SK-N-SH (cell line): ENCODE data around the gene HSPB7. TPM values are rescaled to one million over a fixed set of nuclear protein-coding genes. Genes with fewer than 3 reads are reported as not detected.
"Not testable (repeated sequence)": the region's sequence is repeated elsewhere in the genome, so short reads cannot be mapped to it uniquely, and the experiment has no call there.

Experiments
- CTCF ChIA-PET: fragments of 300-600, 350-600 bp; formaldehyde crosslinking; extraction: SDS; loops from one replicate; lab custom pipeline; 2021; lab: Yijun Ruan, JAX
- POLR2A ChIA-PET: fragments of 350-600 bp; sonication (Branson Sonifier 250); formaldehyde crosslinking; extraction: SDS; loops from one replicate; lab custom pipeline; 2020; ENCODE audit warnings: antibody characterized with exemption, inconsistent platforms; lab: Yijun Ruan, JAX
- DNase-seq: peaks from one replicate; pipeline ENCODE4 v3.0.0; 2012
- H2AFZ ChIP-seq: fragments of 200-600 bp; sonication (generic); 2 replicates; pipeline ENCODE4 v1.8.1; 2016; ENCODE audit warnings: antibody characterized with exemption, mild to moderate bottlenecking, low read depth
- H3F3A ChIP-seq: fragments of 200-600 bp; sonication (generic); replicated peaks from 2 replicates; pipeline ENCODE3; 2016; ENCODE audit warnings: antibody characterized with exemption, mild to moderate bottlenecking; ENCODE audit not compliant: insufficient read depth
- H3K27ac ChIP-seq, 2 experiments: fragments of 200-500 bp in 1 of 2; fragments of 200-600 bp in 1 of 2; sonication (Bioruptor generic) in 1 of 2; sonication (generic), shearing (Covaris generic) in 1 of 2; 2 replicates each; pipeline versions ENCODE4 v1.5.1 to v1.6.1; 2014 to 2016; ENCODE audit warnings: low read depth in 2 of 2, inconsistent platforms in 1 of 2, low read length in 1 of 2, mild to moderate bottlenecking in 1 of 2, mixed read lengths in 1 of 2
- H3K27me3 ChIP-seq: fragments of 200-600 bp; sonication (generic), shearing (Covaris generic); 2 replicates; pipeline ENCODE4 v1.6.1; 2016; ENCODE audit warnings: mixed run types; ENCODE audit not compliant: insufficient read depth
- H3K36me3 ChIP-seq, 2 experiments: fragments of 200-500 bp in 1 of 2; fragments of 200-600 bp in 1 of 2; sonication (Bioruptor generic) in 1 of 2; sonication (generic) in 1 of 2; replicated peaks in 1 of 2; 2 replicates each; pipeline versions ENCODE3 to v1.5.1; 2014 to 2016; ENCODE audit warnings: low read length in 1 of 2, mild to moderate bottlenecking in 1 of 2; ENCODE audit not compliant: insufficient read depth in 2 of 2, control insufficient read depth in 1 of 2
- H3K4me1 ChIP-seq, 2 experiments: fragments of 200-500 bp in 1 of 2; fragments of 200-600 bp in 1 of 2; sonication (Bioruptor generic) in 1 of 2; sonication (generic), shearing (Covaris generic) in 1 of 2; 2 replicates each; pipeline versions ENCODE4 v1.5.1 to v1.6.1; 2014 to 2016; ENCODE audit warnings: low read depth in 1 of 2, low read length in 1 of 2, mixed run types in 1 of 2; ENCODE audit not compliant: insufficient read depth in 2 of 2, control insufficient read depth in 1 of 2
- H3K4me2 ChIP-seq: fragments of 200-600 bp; sonication (generic), shearing (Covaris generic); 2 replicates; pipeline ENCODE4 v1.6.1; 2017; ENCODE audit warnings: mixed run types
- H3K4me3 ChIP-seq, 2 experiments: fragments of 200-500 bp in 1 of 2; fragments of 200-600 bp in 1 of 2; sonication (Bioruptor generic) in 1 of 2; sonication (generic), shearing (Covaris generic) in 1 of 2; 2 replicates each; pipeline versions ENCODE4 v1.5.1 to v1.8.1; 2014 to 2016; ENCODE audit warnings: low read depth in 2 of 2, inconsistent platforms in 1 of 2, low read length in 1 of 2, mild to moderate bottlenecking in 1 of 2, mixed read lengths in 1 of 2, moderate library complexity in 1 of 2
- H3K79me2 ChIP-seq: fragments of 200-600 bp; sonication (generic); 2 replicates; pipeline ENCODE4 v1.8.1; 2017; ENCODE audit warnings: mild to moderate bottlenecking; ENCODE audit not compliant: insufficient read depth
- H3K9ac ChIP-seq: fragments of 200-600 bp; sonication (generic); 2 replicates; pipeline ENCODE4 v1.6.1; 2017; ENCODE audit warnings: mixed run types
- H3K9me2 ChIP-seq: fragments of 200-600 bp; sonication (generic); 2 replicates; pipeline ENCODE4 v1.6.1; 2017; ENCODE audit warnings: mixed run types
- H3K9me3 ChIP-seq: fragments of 200-600 bp; sonication (generic); 2 replicates; pipeline ENCODE4 v1.6.1; 2017; ENCODE audit warnings: mixed run types, mild to moderate bottlenecking, moderate library complexity
- H4K20me1 ChIP-seq: fragments of 200-600 bp; sonication (generic); 2 replicates; pipeline ENCODE4 v1.6.1; 2017; ENCODE audit warnings: mild to moderate bottlenecking, mixed run types; ENCODE audit not compliant: insufficient read depth
- EZH2phosphoT487 ChIP-seq: fragments of 200-600 bp; sonication (generic); IDR thresholded peaks from 2 replicates; pipeline ENCODE4 v1.6.1; 2017; ENCODE audit warnings: low read depth, mixed run types, mild to moderate bottlenecking, antibody characterized with exemption, moderate library complexity, borderline replicate concordance
- FOSL2 ChIP-seq: IDR thresholded peaks from 2 replicates; pipeline ENCODE4 v1.4.0; 2012; ENCODE audit warnings: low read depth, mild to moderate bottlenecking, moderate library complexity, borderline replicate concordance
- GABPA ChIP-seq: IDR thresholded peaks from 2 replicates; pipeline ENCODE4 v1.4.0; 2012; ENCODE audit warnings: low read depth, mild to moderate bottlenecking
- JUND ChIP-seq: IDR thresholded peaks from 2 replicates; pipeline ENCODE4 v1.4.0; 2012
- NFIC ChIP-seq: IDR thresholded peaks from 2 replicates; pipeline ENCODE4 v1.4.0; 2012; ENCODE audit warnings: borderline replicate concordance
- POLR2AphosphoS5 ChIP-seq: IDR thresholded peaks from 2 replicates; pipeline ENCODE4 v1.6.1; 2012; ENCODE audit warnings: low read depth, low read length
- RAD21 ChIP-seq: IDR thresholded peaks from 2 replicates; pipeline ENCODE4 v1.6.1; 2012; ENCODE audit warnings: mild to moderate bottlenecking, low read length
- RCOR1 ChIP-seq: fragments of 150-350 bp; IDR thresholded peaks from 2 replicates; pipeline ENCODE4 v1.6.1; 2017; ENCODE audit warnings: antibody characterized with exemption, low read length
- RFX5 ChIP-seq: IDR thresholded peaks from 2 replicates; pipeline ENCODE4 v1.6.1; 2012; ENCODE audit warnings: mild to moderate bottlenecking, improper control_type of control experiment, low read length
- TAF1 ChIP-seq: IDR thresholded peaks from 2 replicates; pipeline ENCODE4 v1.6.1; 2012; ENCODE audit warnings: low read depth, mild to moderate bottlenecking, low read length, moderate library complexity, borderline replicate concordance
- TCF12 ChIP-seq: IDR thresholded peaks from 2 replicates; pipeline ENCODE4 v1.4.0; 2012
- TEAD4 ChIP-seq: IDR thresholded peaks from 2 replicates; pipeline ENCODE4 v1.4.0; 2012; ENCODE audit warnings: mild to moderate bottlenecking, borderline replicate concordance; ENCODE audit not compliant: insufficient read depth
- USF1 ChIP-seq: IDR thresholded peaks from 2 replicates; pipeline ENCODE4 v1.4.0; 2012; ENCODE audit warnings: low read depth, borderline replicate concordance
- YY1 ChIP-seq: IDR thresholded peaks from 2 replicates; pipeline ENCODE4 v1.4.0; 2012; ENCODE audit warnings: low read depth, mild to moderate bottlenecking
- WGBS: methylation state at CpG from one replicate; pipeline ENCODE4 v1.1.6; 2017; ENCODE audit warnings: low lambda C conversion rate; 5-methylcytosine and 5-hydroxymethylcytosine counted together
- polyA plus RNA-seq, 3 experiments: library from polyadenylated mRNA; depleted of rRNA; stranded (reverse); fragments of >200 nt; gene quantifications; 2 replicates each; pipeline ENCODE4 v1.2.3, GENCODE V29; 2012

The HSPB7 gene
- polyA plus RNA-seq, 1 of the 3 experiments (the other 2 are of a cell fraction): 0.05 TPM

- TF ChIP-seq FOSL2 (no peak), JUND (no peak), TCF12 (no peak)
Measured at GRCh38 chr1:16053781-16054502, 36.1 kb upstream of the HSPB7 start (continued).

GRCh38 chr1:16051949-16052348 is 34.1 kb upstream of the HSPB7 start:
- H3K36me3 ChIP-seq, H3K4me3 ChIP-seq, H3K27me3 ChIP-seq, H3K9ac ChIP-seq, H3K79me2 ChIP-seq, DNase-seq, H3K9me3 ChIP-seq, H3K4me2 ChIP-seq, H3K27ac ChIP-seq, H2AFZ ChIP-seq, H3K4me1 ChIP-seq, H4K20me1 ChIP-seq, POLR2A ChIA-PET, H3K9me2 ChIP-seq, H3F3A ChIP-seq: not testable (repeated sequence)
- CTCF ChIA-PET: interaction anchor here (1.9 to 2.1 kb wide), 2 partner anchors 21 to 136 kb away, joined by 4 to 8 read pairs; partner anchors contain the start of gene FAM131C
- 100% methylated on average over 1 of the region's 12 CpGs for WGBS

GRCh38 chr1:16051039-16051438 is 33.2 kb upstream of the HSPB7 start:
- Histone ChIP-seq H3F3A (no peaks in the 10 kb centered on the region), H3K36me3 (no peaks in the 10 kb centered on the region), H3K4me3 (no peak overlapping the region), H3K79me2 (no peaks in the 10 kb centered on the region), H3K9me2 (no peaks in the 10 kb centered on the region), H2AFZ (no peak overlapping the region), H3K4me1 (peaks cover 0 to 3% of the 10 kb centered on the region in 2 experiments; a peak in 1 of 4 replicates), H4K20me1 (no peaks in the 10 kb centered on the region)
- DNase-seq: no peak
- TF ChIP-seq RCOR1 (no peak), POLR2AphosphoS5 (no peak), EZH2phosphoT487 (no peak), FOSL2 (no peak), TCF12 (no peak), RFX5 (no peak), YY1 (no peak), GABPA (no peak), NFIC (no peak), USF1 (no peak), RAD21 (no peak), TEAD4 (no peak), TAF1 (no peak)
- TF ChIP-seq, all 33 proteins: peak for 0
- 100% methylated on average over 1 of the region's 3 CpGs for WGBS
- Histone ChIP-seq H3K9me3 (no peaks in the 10 kb centered on the region), H3K9ac (no peak overlapping the region), H3K27ac (no peak overlapping the region), H3K4me2 (no peak overlapping the region), H3K27me3 (no peaks in the 10 kb centered on the region)
- CTCF ChIA-PET: interaction anchor here (2.1 to 2.3 kb wide), 2 partner anchors 137 to 259 kb away, joined by 4 to 5 read pairs; no protein-coding TSS in a partner anchor
- POLR2A ChIA-PET: no interaction called here
